Astrocyte of the spinal cord (primary cell): ENCODE measurements around the gene CD47.

Source experiments
- DNase-seq: peaks from one replicate; pipeline ENCODE4 v3.0.0; 2011; ENCODE audit warnings: low read depth, low spot score
- H3K4me3 ChIP-seq: 2 replicates; pipeline ENCODE4 v1.5.1; 2011; ENCODE audit warnings: low read depth, mild to moderate bottlenecking, low read length, moderate library complexity
- in situ Hi-C: cut with HindIII; loops from 2 replicates; pipeline ENCODE4 v1.10.0; 2017; ENCODE audit warnings: low sequenced_read_pairs
- TF ChIP-seq, protein P1 (sequence below): IDR thresholded peaks from 2 replicates; pipeline ENCODE4 v1.5.1; 2012; ENCODE audit warnings: low read depth, mild to moderate bottlenecking, low read length, inconsistent platforms

Gene CD47

DNA sequence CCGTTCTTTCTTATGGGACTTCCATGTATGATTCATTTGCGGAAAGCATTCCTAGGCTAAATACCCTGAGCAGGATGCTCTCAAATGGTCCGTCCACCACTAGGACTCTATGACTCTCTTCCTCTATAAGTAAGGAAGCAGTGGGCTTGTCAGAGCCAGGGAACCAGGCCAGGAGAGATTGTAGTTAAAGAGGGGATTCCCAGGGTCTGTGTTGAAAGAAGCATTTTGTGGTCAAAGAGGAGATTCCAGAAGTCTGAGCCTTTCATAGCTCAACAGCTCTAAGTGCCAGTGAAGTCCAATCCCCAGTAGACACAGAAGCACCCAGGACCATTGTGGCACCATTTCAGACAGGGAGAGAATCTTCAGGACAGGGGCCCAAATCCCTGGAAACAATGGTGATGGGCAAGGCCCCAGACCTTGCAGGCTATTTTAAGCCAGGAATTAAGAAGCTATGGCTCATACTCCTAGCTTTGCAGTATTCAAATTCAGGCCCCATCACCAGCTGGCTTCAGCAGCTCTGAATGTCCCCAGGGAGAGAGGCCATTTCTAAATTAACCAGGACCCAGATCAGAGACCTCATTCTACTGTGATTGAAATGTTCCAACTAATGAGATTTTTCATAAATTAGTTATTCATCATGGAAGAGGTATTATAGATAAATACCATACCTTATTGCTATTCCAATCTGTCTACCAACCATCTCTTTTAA, 81.7 kb downstream of the CD47 start:
- in situ Hi-C loops = no loop called here
- H3K4me3 ChIP-seq = no peak overlapping the region
- DNase-seq = peak; percentile 86
- TF ChIP-seq, protein P1, sequence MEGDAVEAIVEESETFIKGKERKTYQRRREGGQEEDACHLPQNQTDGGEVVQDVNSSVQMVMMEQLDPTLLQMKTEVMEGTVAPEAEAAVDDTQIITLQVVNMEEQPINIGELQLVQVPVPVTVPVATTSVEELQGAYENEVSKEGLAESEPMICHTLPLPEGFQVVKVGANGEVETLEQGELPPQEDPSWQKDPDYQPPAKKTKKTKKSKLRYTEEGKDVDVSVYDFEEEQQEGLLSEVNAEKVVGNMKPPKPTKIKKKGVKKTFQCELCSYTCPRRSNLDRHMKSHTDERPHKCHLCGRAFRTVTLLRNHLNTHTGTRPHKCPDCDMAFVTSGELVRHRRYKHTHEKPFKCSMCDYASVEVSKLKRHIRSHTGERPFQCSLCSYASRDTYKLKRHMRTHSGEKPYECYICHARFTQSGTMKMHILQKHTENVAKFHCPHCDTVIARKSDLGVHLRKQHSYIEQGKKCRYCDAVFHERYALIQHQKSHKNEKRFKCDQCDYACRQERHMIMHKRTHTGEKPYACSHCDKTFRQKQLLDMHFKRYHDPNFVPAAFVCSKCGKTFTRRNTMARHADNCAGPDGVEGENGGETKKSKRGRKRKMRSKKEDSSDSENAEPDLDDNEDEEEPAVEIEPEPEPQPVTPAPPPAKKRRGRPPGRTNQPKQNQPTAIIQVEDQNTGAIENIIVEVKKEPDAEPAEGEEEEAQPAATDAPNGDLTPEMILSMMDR = no peak

DNA sequence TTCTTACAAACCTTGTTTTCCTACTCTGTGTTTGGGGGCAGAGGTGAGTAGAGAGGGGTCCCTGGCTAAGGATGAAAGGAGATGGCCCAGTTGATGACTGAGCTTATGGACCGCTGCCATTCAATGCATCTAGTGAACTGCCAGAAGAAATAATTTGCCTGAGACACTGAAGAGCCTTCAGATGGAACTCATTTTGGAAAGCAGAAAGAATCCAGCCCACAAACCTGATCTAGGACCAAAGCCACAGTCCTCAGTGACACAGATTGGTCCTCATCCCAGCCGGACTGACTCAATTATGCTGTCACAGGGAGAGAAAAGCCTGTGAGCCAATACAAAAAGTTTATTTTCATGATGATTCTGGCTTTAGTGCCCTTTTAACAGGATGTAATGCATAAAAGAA, 82.7 kb downstream of the CD47 start:
- in situ Hi-C loops = no loop called here
- no peak for DNase-seq
- H3K4me3 ChIP-seq = no peak overlapping the region
- TF ChIP-seq, protein P1 = no peak

DNA sequence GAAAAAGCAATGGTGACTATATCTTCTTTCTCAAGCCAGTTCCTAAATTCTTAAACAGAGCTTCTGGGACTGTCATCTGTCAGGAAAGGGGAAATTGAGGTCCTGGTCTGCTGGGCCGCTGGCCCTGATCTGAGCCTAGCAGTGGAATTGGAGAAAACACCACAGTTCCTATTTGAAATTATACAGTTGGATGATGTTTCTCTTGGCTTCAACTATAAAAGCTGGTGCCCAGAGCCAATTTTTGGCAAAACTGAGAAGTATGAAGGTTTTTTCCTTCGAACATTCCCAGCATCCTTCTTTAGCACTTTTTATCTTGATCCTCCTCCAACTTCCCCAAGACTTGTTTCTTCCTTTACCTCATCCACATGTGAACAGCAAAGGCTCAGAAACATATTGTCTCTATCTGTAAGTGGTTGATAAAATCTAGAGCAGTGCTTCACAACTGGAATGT, 83.9 kb downstream of the CD47 start:
- no peak for DNase-seq
- TF ChIP-seq, protein P1 = no peak
- no peak overlapping the region for H3K4me3 ChIP-seq
- in situ Hi-C loops = no loop called here

DNA sequence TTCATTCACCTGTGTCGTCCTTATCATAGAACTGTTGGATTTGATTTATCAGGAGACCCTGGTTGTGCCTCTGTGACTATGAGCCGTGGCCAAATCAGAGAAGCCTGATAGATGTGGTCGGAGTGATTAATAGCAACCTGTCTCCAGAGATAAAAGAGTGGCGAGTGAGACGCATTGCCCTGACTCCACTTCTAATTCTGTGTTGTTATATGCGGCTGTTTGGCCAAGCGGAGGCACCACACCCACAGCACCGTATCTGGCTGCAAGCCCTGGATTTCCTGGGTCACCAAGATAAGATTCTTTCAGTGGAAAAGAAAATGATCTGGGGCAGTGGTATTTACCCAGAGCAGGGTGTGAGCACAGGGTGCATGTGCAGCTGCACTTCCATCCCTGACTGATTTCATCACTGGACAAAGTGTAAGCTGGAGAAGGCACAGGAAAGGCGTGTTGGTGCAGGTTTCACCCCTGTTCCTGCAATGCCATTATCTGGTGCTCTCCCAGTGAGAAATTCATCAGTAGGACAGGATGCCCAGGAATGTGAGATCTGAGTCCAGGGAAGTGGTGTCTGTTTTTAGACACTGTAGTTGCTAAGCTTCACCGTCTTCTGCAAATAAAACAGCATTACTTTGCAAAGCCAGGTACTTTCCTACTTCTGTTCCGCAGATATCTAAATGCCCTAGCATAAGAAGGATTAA, 84.6 kb downstream of the CD47 start:
- in situ Hi-C loops = no loop called here
- TF ChIP-seq, protein P1 = no peak
- DNase-seq = no peak
- H3K4me3 ChIP-seq = no peak overlapping the region

DNA sequence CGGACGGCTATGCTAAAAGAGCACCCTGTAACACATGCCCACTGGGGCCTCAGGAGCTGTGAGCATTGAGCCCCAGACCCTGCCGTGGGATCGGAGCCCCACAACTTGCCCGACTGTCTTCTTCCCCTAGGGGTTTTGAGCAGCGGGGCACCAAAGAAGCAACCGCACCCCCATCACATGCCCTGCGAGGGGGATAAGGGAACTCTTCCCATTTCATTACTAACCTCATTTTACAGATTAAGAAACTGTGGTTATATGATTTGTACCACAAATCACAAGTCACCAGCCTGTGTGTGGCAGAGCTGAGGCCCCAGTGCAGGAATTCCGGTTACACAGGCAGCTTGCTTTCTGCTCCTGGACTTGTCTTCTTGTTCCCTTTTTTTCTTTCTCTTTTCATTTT, 86.2 kb downstream of the CD47 start:
- TF ChIP-seq, protein P1 = no peak
- no peak for DNase-seq
- in situ Hi-C loops = no loop called here
- no peak overlapping the region for H3K4me3 ChIP-seq

DNA sequence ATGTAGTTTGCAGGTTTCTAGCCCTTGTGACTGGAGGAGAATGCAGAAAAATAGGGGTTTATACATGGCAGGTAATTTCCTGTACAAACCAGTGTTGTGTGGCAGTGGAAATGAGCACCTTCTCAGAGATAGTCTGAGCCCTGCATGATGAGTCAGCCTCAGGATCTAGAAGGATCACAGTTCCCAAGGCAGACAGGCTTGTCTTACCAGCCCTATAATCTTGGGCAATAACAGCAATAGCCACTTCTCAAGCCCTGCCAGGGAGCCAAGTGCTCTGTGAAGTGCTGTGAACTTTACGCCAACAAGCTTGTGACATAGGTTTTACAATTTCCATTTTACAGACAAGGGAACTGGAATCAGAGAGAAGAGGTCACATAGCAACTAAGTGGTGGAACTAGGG, 89.4 kb downstream of the CD47 start:
- TF ChIP-seq, protein P1 = no peak
- in situ Hi-C loops = no loop called here
- DNase-seq = no peak
- H3K4me3 ChIP-seq = no peak overlapping the region
